SK-N-SH (cell line): ENCODE results near the gene KRT39. TPM values are rescaled to one million over a fixed set of nuclear protein-coding genes. Genes with fewer than 3 reads are reported as not detected.

Source experiments
- CTCF ChIA-PET: fragments of 300-600, 350-600 bp; formaldehyde crosslinking; extraction: SDS; loops from one replicate; lab custom pipeline; 2021; lab: Yijun Ruan, JAX
- POLR2A ChIA-PET: fragments of 350-600 bp; sonication (Branson Sonifier 250); formaldehyde crosslinking; extraction: SDS; loops from one replicate; lab custom pipeline; 2020; ENCODE audit warnings: antibody characterized with exemption, inconsistent platforms; lab: Yijun Ruan, JAX
- DNase-seq: peaks from one replicate; pipeline ENCODE4 v3.0.0; 2012
- H2AFZ ChIP-seq: fragments of 200-600 bp; sonication (generic); 2 replicates; pipeline ENCODE4 v1.8.1; 2016; ENCODE audit warnings: antibody characterized with exemption, mild to moderate bottlenecking, low read depth
- H3F3A ChIP-seq: fragments of 200-600 bp; sonication (generic); replicated peaks from 2 replicates; pipeline ENCODE3; 2016; ENCODE audit warnings: antibody characterized with exemption, mild to moderate bottlenecking; ENCODE audit not compliant: insufficient read depth
- H3K27ac ChIP-seq, 2 experiments: fragments of 200-500 bp in 1 of 2; fragments of 200-600 bp in 1 of 2; sonication (Bioruptor generic) in 1 of 2; sonication (generic), shearing (Covaris generic) in 1 of 2; 2 replicates each; pipeline versions ENCODE4 v1.5.1 to v1.6.1; 2014 to 2016; ENCODE audit warnings: low read depth in 2 of 2, inconsistent platforms in 1 of 2, low read length in 1 of 2, mild to moderate bottlenecking in 1 of 2, mixed read lengths in 1 of 2
- H3K27me3 ChIP-seq: fragments of 200-600 bp; sonication (generic), shearing (Covaris generic); 2 replicates; pipeline ENCODE4 v1.6.1; 2016; ENCODE audit warnings: mixed run types; ENCODE audit not compliant: insufficient read depth
- H3K36me3 ChIP-seq, 2 experiments: fragments of 200-500 bp in 1 of 2; fragments of 200-600 bp in 1 of 2; sonication (Bioruptor generic) in 1 of 2; sonication (generic) in 1 of 2; replicated peaks in 1 of 2; 2 replicates each; pipeline versions ENCODE3 to v1.5.1; 2014 to 2016; ENCODE audit warnings: low read length in 1 of 2, mild to moderate bottlenecking in 1 of 2; ENCODE audit not compliant: insufficient read depth in 2 of 2, control insufficient read depth in 1 of 2
- H3K4me1 ChIP-seq, 2 experiments: fragments of 200-500 bp in 1 of 2; fragments of 200-600 bp in 1 of 2; sonication (Bioruptor generic) in 1 of 2; sonication (generic), shearing (Covaris generic) in 1 of 2; 2 replicates each; pipeline versions ENCODE4 v1.5.1 to v1.6.1; 2014 to 2016; ENCODE audit warnings: low read depth in 1 of 2, low read length in 1 of 2, mixed run types in 1 of 2; ENCODE audit not compliant: insufficient read depth in 2 of 2, control insufficient read depth in 1 of 2
- H3K4me2 ChIP-seq: fragments of 200-600 bp; sonication (generic), shearing (Covaris generic); 2 replicates; pipeline ENCODE4 v1.6.1; 2017; ENCODE audit warnings: mixed run types
- H3K4me3 ChIP-seq, 2 experiments: fragments of 200-500 bp in 1 of 2; fragments of 200-600 bp in 1 of 2; sonication (Bioruptor generic) in 1 of 2; sonication (generic), shearing (Covaris generic) in 1 of 2; 2 replicates each; pipeline versions ENCODE4 v1.5.1 to v1.8.1; 2014 to 2016; ENCODE audit warnings: low read depth in 2 of 2, inconsistent platforms in 1 of 2, low read length in 1 of 2, mild to moderate bottlenecking in 1 of 2, mixed read lengths in 1 of 2, moderate library complexity in 1 of 2
- H3K79me2 ChIP-seq: fragments of 200-600 bp; sonication (generic); 2 replicates; pipeline ENCODE4 v1.8.1; 2017; ENCODE audit warnings: mild to moderate bottlenecking; ENCODE audit not compliant: insufficient read depth
- H3K9ac ChIP-seq: fragments of 200-600 bp; sonication (generic); 2 replicates; pipeline ENCODE4 v1.6.1; 2017; ENCODE audit warnings: mixed run types
- H3K9me2 ChIP-seq: fragments of 200-600 bp; sonication (generic); 2 replicates; pipeline ENCODE4 v1.6.1; 2017; ENCODE audit warnings: mixed run types
- H3K9me3 ChIP-seq: fragments of 200-600 bp; sonication (generic); 2 replicates; pipeline ENCODE4 v1.6.1; 2017; ENCODE audit warnings: mixed run types, mild to moderate bottlenecking, moderate library complexity
- H4K20me1 ChIP-seq: fragments of 200-600 bp; sonication (generic); 2 replicates; pipeline ENCODE4 v1.6.1; 2017; ENCODE audit warnings: mild to moderate bottlenecking, mixed run types; ENCODE audit not compliant: insufficient read depth
- ELF1 ChIP-seq: IDR thresholded peaks from 2 replicates; pipeline ENCODE4 v1.4.0; 2012
- EP300 ChIP-seq, 2 experiments: IDR thresholded peaks; 2 replicates each; pipeline versions ENCODE4 v1.4.0 to v1.6.1; 2012; ENCODE audit warnings: borderline replicate concordance in 1 of 2, low read depth in 1 of 2, low read length in 1 of 2
- EZH2phosphoT487 ChIP-seq: fragments of 200-600 bp; sonication (generic); IDR thresholded peaks from 2 replicates; pipeline ENCODE4 v1.6.1; 2017; ENCODE audit warnings: low read depth, mixed run types, mild to moderate bottlenecking, antibody characterized with exemption, moderate library complexity, borderline replicate concordance
- GATA2 ChIP-seq: sonication (generic); formaldehyde crosslinking; IDR thresholded peaks from 2 replicates; pipeline ENCODE4 v1.5.0; 2020; ENCODE audit warnings: mild to moderate bottlenecking, missing genetic modification reagents
- JUND ChIP-seq: IDR thresholded peaks from 2 replicates; pipeline ENCODE4 v1.4.0; 2012
- MAX ChIP-seq: IDR thresholded peaks from 2 replicates; pipeline ENCODE4 v1.4.0; 2012; ENCODE audit warnings: low read depth
- MEF2A ChIP-seq: IDR thresholded peaks from 2 replicates; pipeline ENCODE4 v1.4.0; 2012; ENCODE audit warnings: low read depth, borderline replicate concordance
- MXI1 ChIP-seq: IDR thresholded peaks from 2 replicates; pipeline ENCODE4 v1.6.1; 2012; ENCODE audit warnings: mild to moderate bottlenecking, low read depth, low read length, improper control_type of control experiment
- NRF1 ChIP-seq: IDR thresholded peaks from 2 replicates; pipeline ENCODE4 v1.6.1; 2012; ENCODE audit warnings: low read depth, mild to moderate bottlenecking, low read length
- PBX3 ChIP-seq: IDR thresholded peaks from 2 replicates; pipeline ENCODE4; 2012
- RAD21 ChIP-seq: IDR thresholded peaks from 2 replicates; pipeline ENCODE4 v1.6.1; 2012; ENCODE audit warnings: mild to moderate bottlenecking, low read length
- RXRA ChIP-seq: IDR thresholded peaks from 2 replicates; pipeline ENCODE4 v1.4.0; 2012; ENCODE audit warnings: low read depth, mild to moderate bottlenecking, borderline replicate concordance
- SIN3A ChIP-seq: IDR thresholded peaks from 2 replicates; pipeline ENCODE4 v1.6.1; 2012; ENCODE audit warnings: low read depth, mild to moderate bottlenecking, low read length, moderate library complexity, borderline replicate concordance
- USF1 ChIP-seq: IDR thresholded peaks from 2 replicates; pipeline ENCODE4 v1.4.0; 2012; ENCODE audit warnings: low read depth, borderline replicate concordance
- WGBS: methylation state at CpG from one replicate; pipeline ENCODE4 v1.1.6; 2017; ENCODE audit warnings: low lambda C conversion rate; 5-methylcytosine and 5-hydroxymethylcytosine counted together
- polyA plus RNA-seq, 3 experiments: library from polyadenylated mRNA; depleted of rRNA; stranded (reverse); fragments of >200 nt; gene quantifications; 2 replicates each; pipeline ENCODE4 v1.2.3, GENCODE V29; 2012
- TF ChIP-seq, protein P1 (sequence below): fragments of 200-600 bp; sonication (generic); IDR thresholded peaks from 2 replicates; pipeline ENCODE4 v1.6.1; 2017; ENCODE audit warnings: antibody characterized with exemption, mild to moderate bottlenecking, moderate library complexity
- TF ChIP-seq, protein P2 (sequence below): fragments of 150-350 bp; IDR thresholded peaks from 2 replicates; pipeline ENCODE4 v1.6.1; 2017; ENCODE audit warnings: antibody characterized with exemption, low read length, low read depth, borderline replicate concordance

The KRT39 gene
- polyA plus RNA-seq, 1 of the 3 experiments (the other 2 are of a cell fraction): not detected

DNA sequence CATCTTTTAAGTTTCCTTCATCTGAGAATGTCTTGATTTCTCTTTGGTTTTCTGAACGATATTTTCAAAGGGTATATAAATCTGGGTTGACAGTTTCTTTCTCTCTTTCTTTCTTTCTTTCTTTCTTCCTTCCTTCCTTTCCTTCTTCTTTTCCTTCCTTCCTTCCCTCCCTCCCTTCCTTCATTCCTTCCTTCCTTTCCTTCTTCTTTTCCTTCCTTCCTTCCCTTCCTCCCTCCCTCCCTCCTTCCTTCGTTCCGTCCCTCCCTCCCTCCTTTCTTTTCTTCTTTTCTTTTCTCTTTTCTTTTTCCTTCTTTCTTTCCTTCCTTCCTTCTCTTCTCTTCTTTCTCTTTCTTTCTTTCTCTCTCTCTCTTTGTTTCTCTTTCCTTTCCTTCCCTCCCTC lies 7.6 kb upstream of the KRT39 start:
- H3K9me3 ChIP-seq: no peaks in the 10 kb centered on the region
- DNase-seq: no peak
- H3F3A ChIP-seq: no peaks in the 10 kb centered on the region
- WGBS: 33% methylated on average over 3 of the region's 3 CpGs
- H3K4me1 ChIP-seq: no peaks in the 10 kb centered on the region
- ChIA-PET POLR2A (no interaction called here), CTCF (no interaction called here)
- H3K4me3 ChIP-seq: no peak overlapping the region
- peaks cover 24% of the 10 kb centered on the region; the same call in 1 of the 2 replicates for H3K27me3 ChIP-seq
- H3K79me2 ChIP-seq: no peaks in the 10 kb centered on the region
- H4K20me1 ChIP-seq: no peaks in the 10 kb centered on the region
- H3K9me2 ChIP-seq: no peaks in the 10 kb centered on the region
- H3K9ac ChIP-seq: no peak overlapping the region
- no peak overlapping the region for H3K4me2 ChIP-seq
- TF ChIP-seq EZH2phosphoT487 (no peak), JUND (no peak), USF1 (no peak), MEF2A (no peak), RXRA (no peak), NRF1 (no peak), PBX3 (no peak), RAD21 (no peak), SIN3A (no peak)
- TF ChIP-seq, protein P1, sequence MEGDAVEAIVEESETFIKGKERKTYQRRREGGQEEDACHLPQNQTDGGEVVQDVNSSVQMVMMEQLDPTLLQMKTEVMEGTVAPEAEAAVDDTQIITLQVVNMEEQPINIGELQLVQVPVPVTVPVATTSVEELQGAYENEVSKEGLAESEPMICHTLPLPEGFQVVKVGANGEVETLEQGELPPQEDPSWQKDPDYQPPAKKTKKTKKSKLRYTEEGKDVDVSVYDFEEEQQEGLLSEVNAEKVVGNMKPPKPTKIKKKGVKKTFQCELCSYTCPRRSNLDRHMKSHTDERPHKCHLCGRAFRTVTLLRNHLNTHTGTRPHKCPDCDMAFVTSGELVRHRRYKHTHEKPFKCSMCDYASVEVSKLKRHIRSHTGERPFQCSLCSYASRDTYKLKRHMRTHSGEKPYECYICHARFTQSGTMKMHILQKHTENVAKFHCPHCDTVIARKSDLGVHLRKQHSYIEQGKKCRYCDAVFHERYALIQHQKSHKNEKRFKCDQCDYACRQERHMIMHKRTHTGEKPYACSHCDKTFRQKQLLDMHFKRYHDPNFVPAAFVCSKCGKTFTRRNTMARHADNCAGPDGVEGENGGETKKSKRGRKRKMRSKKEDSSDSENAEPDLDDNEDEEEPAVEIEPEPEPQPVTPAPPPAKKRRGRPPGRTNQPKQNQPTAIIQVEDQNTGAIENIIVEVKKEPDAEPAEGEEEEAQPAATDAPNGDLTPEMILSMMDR: no peak
- TF ChIP-seq, protein P2, sequence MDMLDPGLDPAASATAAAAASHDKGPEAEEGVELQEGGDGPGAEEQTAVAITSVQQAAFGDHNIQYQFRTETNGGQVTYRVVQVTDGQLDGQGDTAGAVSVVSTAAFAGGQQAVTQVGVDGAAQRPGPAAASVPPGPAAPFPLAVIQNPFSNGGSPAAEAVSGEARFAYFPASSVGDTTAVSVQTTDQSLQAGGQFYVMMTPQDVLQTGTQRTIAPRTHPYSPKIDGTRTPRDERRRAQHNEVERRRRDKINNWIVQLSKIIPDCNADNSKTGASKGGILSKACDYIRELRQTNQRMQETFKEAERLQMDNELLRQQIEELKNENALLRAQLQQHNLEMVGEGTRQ: no peak
- peaks cover 0 to 4% of the 10 kb centered on the region in 2 experiments for H3K36me3 ChIP-seq
- H3K27ac ChIP-seq: no peak overlapping the region
- H2AFZ ChIP-seq: no peak overlapping the region

DNA sequence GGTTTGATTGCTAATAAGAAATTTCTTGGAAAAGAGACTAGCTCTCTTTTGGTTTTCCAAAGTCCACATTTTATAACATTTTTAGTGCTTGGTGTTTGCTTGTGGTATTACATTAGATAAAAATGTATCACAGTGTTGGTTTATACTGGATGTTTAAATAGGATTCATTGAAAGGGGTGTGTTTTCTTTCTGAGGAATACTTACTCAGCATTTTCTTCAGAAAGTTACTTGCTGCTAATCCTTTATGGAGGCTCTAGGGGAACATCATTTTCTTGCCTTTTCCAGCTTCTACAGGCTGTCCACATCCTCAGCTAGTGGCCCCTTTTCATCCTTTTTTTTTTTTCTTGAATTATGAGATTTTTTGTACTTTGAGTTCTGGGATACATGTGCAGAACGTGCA lies 834 bp upstream of the KRT39 start:
- Histone ChIP-seq H3K79me2 (no peaks in the 10 kb centered on the region), H3K4me2 (no peak overlapping the region), H3K27ac (no peak overlapping the region), H3K4me3 (no peak overlapping the region), H3K27me3 (no peaks in the 10 kb centered on the region; the same call in 1 of the 2 replicates), H3F3A (no peaks in the 10 kb centered on the region), H4K20me1 (no peaks in the 10 kb centered on the region), H3K9me3 (no peaks in the 10 kb centered on the region), H3K4me1 (no peaks in the 10 kb centered on the region), H2AFZ (no peak overlapping the region), H3K9ac (no peak overlapping the region), H3K9me2 (no peaks in the 10 kb centered on the region), H3K36me3 (peaks cover 0 to 4% of the 10 kb centered on the region in 2 experiments)
- 21% methylated on average over 1 of the region's 1 CpG for WGBS
- CTCF ChIA-PET: no interaction called here
- POLR2A ChIA-PET: no interaction called here
- no peak for DNase-seq
- TF ChIP-seq MXI1: no peak
- TF ChIP-seq MEF2A: no peak
- TF ChIP-seq USF1: no peak
- TF ChIP-seq RXRA: no peak
- TF ChIP-seq EZH2phosphoT487: no peak
- no peak for TF ChIP-seq ELF1
- no peak for TF ChIP-seq MAX
- TF ChIP-seq GATA2 (CRISPR knock-in tag): no peak
- TF ChIP-seq, protein P1: no peak
- no peak for TF ChIP-seq EP300 (IDR thresholded peaks at IDR 0.05; ENCODE audit: borderline replicate concordance in 1 of 2, low read depth in 1 of 2, low read length in 1 of 2)
- TF ChIP-seq, protein P2: no peak
